Non-pigmented ciliary epithelial cell (primary cell): ENCODE data around the gene OTX1.

ENCODE experiments used
- DNase-seq: peaks from one replicate; pipeline ENCODE4 v3.0.0-alpha.2; 2010; ENCODE audit warnings: low read depth

Gene OTX1

DNA sequence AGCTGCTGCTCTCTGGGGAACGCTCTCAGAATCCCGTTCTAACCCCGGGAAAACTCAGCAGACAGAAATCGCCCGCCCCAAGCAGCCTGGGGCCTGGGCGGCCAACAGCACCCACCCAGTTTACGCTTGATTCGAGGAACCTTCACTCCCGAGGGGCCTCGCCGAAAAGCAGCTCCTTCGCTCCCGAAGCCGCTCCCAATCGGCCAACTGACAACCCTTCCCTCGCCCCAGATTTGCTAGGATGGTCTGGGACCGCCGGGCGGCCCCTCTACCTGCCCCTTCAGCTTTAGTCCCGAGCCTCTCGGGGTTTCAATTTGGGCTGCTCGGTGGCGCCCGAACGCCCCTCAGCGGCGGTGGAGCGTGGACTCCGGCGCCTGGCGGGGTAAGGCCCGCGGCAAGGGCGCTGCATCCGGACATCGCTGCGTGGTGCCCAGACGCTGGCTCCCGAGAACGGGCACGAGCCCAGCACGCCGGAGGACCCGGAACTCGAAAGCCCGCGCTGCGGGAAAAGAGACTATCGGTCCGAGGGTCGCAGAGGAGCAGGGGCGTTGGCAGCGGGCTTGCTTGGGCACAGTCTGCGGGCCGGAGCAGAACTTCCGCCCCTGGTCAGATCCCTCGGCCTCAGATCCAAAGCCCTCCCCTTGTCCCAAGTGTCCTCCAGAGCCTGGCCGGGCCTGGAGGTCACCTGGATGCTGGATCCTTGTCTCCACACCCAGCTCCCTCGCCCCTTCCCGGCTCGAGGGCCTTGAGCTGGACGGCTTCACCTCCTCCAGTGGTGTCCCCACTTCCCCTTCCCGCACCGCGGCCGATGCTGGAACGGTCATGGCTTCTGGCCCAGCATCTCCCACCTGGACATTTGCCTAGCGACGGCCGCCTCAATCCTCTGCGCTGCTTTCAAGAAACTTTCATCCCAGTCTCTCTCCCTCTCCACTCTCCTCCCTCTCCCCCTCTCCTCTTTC, 3.0 kb upstream of the OTX1 start:
- no peak for DNase-seq

DNA sequence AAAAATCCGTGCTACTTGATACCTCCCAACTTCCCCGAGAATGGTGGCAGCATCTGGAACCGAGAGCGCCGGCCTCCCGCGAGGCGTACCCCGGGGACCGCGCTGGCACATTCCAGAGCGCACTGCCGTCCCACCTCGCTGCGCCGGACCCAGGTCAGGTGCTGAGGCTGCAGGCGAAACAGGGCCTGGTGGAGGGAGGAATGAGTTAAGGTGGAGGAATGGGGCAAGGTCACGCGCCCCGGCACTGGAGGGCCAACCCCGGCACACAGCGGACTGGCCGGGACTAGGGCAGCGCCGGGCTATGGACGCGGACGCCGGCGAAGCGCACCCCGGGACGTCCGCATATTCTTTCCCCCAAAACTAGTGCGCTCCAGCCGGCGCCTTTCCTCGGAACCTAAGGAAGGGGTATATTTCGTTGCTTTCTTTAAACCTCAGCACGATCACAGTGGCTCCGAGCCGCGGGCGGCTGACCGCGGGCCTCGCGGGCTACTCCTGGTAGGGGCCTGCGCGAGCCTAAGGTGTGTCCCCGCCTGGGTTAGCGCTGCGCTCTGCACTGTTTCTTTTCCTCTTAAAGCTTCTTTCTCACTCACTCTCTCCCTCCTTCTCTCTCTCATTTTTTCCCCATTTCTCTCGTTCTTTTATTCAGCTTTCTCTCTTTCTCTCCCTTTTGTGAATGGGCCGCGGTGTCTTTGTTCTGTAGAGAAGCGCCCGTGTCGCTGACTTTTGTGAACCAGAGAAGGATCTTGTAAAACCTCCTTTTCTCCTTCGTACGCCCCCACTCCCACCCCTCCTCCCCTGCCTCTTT, 2.1 kb upstream of the OTX1 start:
- DNase-seq, result no peak

DNA sequence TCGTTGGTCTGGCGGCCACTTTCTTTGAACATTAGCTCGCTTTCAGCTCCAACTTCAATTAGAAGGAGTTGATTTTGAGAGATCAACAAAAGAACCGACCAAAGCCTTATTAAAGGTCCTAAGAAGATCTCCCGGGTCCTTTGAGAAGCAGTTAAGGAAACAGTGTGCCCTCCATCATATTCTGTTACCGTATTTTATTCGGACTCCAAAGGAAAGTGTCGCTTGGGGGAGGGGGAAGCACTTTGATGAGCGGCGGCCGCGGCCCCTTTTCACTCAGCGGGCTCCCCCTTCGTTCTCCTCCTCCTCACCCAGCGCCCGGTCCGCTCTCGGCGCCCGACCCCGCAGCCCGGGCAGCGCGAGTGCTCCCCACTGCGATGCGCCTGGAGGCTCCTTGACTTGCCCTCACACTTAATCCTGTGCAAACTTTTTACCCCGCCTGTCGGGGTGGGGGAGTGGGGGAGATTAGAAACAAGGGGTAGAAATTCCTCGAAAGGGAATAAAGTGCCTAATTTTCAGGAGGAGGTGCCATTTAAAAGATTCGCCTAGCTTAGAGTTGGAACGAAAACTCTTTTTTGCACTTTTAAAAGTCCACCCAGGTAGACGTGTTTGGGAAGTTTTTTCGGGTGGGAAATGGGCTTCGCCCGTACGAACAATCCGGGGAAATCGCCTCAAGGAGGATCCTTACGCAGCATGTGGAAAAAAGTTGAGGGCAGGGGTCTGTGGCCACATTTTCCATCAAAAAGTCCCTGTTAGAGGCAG, 1.2 kb upstream of the OTX1 start:
- no peak for DNase-seq

DNA sequence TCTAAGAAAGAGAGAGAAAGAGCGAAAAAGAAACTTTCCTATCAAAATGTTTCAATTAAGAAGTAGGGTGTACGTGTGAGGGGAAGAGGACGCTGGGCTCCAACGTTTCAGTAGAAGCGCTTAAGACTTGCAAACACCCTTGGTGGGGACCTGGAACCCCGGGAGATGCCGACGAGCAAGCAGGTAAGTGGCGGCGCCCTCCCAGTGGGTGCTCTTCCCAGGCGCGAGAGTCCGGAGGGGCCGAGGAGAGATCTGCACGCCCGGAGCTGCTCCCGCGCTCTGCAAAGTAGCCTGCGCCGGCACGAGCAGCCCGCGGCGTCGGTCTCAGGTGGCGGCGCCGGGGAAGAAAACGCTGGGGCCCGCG, 678 bp upstream of the OTX1 start:
- no peak for DNase-seq

DNA sequence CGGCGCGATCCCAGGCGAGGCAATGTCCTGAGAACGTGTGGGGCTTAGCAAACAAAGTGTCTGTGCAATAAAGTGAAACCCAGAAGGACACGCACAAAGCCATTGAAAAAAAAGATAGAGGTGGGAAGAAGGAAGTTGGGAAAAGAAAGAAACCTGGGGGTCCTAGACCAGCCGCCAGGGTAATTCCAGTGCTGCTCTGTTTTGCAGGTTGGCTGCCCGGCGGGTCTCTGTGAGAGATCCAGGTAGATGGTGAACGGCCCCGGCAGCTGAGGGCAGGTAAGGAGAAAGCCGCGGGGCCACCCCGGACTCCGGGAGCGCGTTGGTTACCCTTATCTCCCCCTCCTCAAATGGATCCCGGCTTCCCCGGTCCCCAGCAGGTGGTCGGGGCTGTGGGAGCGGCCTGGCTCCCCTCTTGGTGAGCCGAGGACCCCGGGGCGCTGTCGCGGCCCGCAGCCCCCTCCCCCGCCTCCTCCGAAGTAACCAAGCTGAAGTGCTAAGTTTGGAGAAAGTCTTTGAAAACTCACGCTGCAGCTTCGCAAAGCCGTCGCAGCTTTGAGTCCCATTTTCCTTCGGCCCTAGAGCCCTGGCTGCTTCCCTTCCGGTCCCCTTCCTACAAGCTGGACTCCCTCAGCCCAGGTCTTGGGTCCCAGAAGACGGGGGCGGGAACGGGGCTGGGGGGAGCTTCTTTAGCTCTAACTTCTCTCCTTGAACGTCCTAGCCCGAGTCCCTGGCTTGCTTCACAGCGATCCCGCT, 588 bp downstream of the OTX1 start:
- no peak for DNase-seq

DNA sequence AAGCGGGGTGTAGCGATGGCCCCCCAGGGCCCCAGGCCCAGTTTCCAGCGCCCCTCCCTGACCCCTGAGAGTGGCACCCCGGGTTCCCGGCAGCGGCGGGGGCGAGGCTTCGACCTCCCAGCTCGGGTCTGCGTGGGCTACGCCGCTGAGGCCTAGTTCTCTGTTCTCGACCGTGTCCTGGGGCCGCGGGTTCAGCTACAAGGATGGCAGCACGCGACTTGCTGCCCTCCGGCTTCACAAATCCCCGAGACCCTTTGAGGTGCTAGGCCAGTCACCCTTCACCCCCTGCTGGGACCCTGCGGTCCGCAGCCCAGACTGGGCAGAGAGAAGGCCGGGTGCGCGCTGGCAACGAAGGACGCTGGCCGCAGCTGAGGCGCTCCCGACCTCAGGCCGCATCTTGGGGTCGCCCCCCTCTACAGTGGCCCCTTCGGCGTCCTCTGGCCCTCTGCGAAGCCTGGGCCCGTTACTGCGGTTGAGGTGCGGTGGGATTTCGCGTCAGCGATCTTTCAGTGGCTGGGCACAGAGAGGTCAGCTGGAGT, 1.2 kb downstream of the OTX1 start:
- DNase-seq, result no peak

DNA sequence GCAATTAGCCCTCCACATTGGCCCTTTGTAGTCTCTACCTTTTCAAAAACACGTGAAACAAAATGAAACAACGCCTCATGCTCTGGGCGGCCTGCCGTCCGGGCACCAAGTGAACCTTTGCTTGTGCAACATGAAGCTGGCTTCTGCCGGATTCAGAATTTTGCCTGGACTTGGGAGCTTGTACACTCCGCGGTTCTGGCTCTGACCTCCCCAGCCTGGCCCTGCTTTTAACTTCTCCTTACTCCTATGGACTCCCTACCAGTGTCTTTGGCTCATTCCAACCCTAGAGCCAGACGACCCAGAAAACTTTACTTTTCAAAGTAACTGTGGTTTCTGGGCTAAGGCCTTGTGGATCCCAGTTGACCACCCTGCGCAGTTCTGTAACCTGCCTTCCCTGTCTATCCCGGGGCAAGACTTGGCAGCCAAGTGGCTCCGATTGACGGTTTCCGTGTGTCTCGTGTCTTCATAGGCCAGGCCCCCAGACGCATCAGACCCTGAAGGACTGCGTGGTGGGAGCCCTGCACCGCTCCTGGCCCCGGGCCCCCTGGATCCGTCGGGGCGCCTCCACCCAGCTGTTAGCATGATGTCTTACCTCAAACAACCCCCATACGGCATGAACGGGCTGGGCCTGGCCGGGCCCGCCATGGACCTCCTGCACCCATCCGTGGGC, 1.9 kb downstream of the OTX1 start:
- no peak for DNase-seq

DNA sequence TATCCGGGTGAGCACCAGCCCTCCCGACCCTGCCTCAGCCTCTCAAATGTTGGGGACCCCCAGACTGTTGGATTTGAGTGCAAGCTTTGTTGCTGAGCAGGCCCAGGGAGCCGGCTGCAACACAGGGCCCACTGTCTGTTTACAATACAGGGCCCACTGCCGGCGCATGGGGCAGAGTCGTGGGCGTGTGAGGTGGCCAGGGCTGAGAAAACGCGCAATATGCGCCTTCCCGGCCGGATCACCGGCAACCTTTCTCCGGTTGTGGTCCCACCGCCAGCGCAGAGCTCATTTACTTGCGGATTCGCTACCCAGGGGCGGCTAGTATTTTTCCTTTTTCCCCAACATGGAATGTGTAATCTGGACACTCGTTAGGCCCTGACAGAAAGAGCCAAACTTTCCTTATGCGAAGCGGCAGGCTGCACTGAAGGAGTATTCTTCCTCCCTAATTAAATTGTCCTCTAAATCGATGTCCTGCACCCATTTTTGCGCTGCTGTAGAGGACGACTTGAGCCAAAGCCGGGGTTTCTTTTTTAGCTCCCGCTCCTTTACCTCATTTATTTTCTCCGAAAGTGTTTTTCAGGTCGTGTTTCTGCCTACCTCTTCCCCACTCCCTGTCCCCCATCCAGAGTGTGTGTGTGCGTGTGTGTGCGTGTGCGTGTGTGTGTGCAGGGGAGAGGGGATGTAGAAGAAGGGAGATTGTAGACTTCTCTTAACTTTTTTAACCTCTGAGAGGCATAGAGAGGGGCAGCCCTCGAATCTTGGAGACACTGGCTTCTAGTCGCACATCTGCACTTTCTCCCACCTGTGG, 2.7 kb downstream of the OTX1 start:
- DNase-seq, result no peak

DNA sequence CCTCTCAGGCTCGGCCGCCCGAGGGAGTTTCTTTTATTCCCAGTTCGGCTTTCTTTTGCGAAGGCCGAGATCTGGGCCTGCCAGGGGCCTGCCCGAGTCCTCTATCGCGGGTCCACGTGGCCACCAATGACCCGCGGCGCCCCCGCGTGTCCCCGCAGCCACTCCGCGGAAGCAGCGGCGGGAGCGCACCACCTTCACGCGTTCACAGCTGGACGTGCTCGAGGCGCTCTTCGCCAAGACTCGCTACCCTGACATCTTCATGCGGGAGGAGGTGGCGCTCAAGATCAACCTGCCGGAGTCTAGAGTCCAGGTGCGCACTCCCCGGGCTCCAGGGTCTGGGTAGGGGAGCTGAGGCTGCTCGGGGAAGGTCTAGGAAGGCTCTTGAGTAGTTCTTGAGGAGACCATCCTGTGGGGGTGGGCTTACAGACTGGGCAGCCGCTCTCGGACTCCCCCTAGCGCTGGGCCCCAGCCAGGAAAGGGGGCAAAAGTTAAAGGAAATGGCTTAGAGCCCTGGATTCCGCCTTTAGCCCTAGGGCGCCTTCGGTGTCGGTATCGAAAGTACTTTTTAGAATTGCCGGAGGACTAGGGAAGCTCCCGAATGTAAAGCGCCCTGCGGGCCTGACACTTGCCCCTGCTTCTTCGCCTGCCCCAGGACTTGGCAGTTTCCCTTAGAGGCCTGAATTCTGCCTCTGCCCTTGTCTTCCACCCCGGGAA, 3.4 kb downstream of the OTX1 start:
- DNase-seq, result no peak

DNA sequence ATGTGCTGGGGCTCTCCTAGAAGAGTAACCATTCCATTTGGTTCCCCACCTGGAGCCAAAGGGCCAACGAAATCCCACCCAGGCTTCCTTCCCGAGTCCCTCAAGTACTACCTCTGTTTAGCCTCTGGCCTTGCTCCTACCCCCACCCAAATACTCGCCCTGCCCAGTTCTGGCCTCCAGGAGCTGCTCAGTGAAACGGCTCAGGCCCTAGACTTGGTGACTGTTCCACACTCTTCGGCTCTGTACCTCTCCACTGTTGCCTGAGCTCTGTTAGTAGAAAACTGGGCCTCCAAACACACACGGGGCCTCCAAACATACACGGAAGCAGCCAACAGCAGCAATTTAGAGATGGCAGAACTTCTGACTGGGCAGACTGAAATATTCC, 4.2 kb downstream of the OTX1 start:
- no peak for DNase-seq

DNA sequence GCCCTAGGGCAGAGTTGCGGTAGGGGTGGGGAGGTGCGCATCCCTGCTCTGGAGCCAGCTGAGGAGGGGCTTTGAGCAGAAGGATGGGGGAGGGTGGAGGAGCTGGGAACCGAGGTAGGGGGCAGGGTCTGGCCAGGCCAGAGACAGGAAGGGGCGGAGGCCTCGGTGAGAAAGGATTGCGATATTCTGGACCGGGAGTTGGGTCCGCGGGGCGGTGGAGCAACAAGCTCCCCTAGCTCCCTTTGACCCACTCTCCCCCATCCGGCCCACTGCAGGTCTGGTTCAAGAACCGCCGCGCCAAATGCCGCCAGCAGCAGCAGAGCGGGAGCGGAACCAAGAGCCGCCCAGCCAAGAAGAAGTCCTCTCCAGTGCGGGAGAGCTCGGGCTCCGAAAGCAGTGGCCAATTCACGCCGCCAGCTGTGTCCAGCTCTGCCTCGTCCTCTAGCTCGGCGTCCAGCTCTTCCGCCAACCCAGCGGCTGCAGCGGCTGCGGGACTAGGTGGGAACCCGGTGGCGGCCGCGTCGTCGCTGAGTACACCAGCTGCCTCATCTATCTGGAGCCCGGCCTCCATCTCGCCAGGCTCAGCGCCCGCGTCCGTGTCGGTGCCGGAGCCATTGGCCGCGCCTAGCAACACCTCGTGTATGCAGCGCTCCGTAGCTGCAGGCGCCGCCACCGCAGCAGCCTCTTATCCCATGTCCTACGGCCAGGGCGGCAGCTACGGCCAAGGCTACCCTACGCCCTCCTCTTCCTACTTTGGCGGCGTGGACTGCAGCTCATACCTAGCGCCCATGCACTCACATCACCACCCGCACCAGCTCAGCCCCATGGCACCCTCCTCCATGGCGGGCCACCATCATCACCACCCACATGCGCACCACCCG, 4.8 kb downstream of the OTX1 start:
- no peak for DNase-seq

DNA sequence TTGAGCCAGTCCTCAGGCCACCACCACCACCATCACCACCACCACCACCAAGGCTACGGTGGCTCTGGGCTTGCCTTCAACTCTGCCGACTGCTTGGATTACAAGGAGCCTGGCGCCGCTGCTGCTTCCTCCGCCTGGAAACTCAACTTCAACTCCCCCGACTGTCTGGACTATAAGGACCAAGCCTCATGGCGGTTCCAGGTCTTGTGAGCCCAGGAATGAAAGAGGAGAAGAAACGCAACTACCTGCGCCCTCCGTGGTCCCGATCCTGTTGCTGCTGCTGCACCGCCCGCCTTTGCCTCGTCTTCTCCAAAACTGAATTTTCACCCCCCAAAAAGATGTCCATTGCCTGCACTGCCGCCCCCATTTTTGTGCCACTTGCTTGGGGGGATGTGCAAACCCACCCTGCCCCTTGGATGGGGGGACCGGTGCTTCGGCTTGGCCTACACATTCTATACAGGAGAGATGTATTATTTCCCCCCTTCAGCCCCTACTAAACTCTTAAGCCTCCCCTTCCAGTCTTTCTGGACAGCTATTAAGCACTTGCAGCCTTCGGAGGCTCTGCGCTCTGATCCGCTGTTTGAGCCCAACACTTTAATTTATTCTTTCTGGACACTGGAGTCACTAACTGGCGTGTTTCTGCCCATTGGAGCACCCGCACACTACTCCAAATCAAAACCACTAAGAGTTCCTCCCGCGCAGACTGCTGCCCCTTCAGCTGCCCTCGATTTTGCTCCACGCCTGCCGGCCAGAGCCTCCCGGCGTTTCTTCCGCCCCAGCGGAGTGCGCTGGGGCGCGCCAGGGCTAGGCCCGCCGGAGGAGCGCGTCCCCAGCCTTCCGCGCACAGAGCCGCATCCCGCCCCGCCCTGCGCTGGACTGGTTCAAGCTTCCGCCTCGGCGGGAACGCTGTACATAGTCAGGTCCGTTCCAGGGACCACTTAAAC, 5.7 kb downstream of the OTX1 start:
- DNase-seq, result no peak

DNA sequence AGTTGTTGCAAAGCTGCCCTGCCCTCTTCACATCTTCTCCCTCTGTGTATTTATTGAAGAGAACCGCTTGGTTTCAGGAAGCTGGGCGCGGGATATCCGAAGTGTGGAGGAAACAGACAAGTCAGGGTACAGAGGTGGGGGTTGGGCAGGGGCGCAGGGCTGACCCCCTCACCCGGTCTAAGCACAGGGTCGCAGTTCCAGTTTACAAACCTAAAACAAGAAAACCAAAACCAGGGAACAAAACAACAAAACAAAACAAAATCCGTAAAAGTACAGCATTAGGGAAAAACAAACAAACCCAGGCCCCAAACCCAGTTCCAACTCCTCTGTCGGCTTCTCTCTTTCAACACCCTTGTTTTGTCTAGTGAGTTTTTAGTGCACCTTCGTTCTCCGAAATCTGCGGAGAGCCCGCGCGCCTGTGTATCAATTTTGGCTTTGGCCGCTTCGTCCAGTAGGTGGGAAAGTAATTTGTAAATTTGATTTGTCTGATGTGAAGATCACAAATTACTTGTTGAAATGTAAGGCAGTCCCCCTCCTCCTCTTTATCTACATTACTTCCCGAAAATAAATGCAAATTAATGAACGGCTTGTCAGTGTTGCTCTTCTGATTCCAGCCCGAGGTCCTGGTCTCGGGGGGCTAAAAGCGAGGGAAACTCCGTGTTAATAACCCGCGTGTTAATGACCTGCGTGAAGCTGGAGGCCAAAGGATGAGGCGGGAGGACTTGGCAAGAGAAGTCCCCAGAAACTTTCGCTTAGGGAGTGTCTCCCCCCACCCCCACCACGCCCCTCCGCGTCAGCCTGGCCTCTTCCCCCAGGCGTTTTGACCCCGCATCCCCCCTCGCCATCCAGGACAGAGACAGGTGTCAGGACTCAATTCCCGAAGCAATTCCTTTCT, 6.9 kb downstream of the OTX1 start:
- no peak for DNase-seq

DNA sequence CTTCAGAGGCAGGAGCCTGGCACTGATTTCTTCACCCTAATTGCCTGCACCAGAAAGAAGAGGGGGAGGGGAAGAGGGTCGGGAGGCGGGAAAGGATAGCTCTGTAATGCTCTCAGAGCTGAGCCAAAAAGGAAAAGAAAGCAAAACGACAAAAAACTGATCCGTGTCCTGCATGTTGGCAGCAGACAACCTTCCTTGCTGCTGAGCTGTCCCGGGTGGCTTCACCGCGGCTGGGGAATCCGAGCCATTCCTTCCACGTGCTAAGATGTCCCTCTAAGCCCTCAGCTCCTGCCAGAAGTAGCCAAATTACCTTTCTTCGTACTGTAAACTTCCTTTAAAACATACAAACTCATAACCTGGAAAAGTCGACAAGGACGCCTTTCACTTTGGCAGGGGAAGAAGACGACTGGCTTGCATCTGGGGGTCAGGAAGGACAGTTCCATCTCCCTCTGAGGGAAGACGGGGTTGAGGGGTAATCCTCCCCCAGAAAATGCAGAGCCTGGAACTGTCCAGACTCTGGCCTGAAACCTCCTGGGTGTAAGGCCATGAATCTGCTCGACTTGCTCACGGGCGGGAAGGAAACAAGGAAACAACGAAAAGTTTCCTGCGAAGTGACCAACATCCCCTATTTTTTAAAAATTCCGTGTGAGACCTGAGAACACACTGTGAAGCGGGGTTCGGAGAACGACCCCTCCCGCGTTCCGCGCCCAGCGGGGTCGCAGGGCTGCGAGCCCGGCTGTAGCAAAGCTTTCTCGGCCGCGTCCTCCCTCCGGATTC, 7.7 kb downstream of the OTX1 start:
- no peak for DNase-seq
